Measurements from ENCODE around the gene INPP4A.

DNA sequence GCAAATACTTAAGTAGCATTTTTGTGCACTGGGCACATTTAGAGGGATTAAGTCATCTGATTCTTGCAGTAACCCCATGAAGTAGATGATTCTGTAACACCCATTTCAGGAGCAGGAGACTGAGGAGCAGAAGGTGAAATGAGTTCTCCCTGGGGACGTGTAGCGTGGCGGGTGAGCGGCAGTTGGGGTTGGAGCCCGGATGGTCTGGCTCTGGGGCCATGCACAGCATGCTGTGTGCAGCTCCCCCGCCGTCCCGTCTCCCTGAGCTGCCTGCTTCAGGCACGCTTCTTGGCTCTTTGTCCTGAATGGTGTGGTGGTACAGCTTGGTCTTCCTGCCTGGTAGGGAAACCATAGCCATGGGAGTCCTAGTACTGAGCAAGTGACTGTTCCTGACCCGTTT lies 32.4 kb downstream of the INPP4A start:
- no peak for TF ChIP-seq RELA (CRISPR knock-in tag; IDR thresholded peaks at IDR 0.05)
- no peak for TF ChIP-seq ARNTL (CRISPR knock-in tag; IDR thresholded peaks at IDR 0.05)
- TF ChIP-seq SP1 (IDR thresholded peaks at IDR 0.05) = no peak
- no peak for TF ChIP-seq SP1 (CRISPR knock-in tag; IDR thresholded peaks at IDR 0.05)
- TF ChIP-seq JDP2 (CRISPR knock-in tag; IDR thresholded peaks at IDR 0.05; ENCODE audit: borderline replicate concordance) = no peak
- TF ChIP-seq ESRRA (CRISPR knock-in tag; IDR thresholded peaks at IDR 0.05; ENCODE audit: low read depth) = no peak
- no peak for TF ChIP-seq ELF3 (CRISPR knock-in tag; IDR thresholded peaks at IDR 0.05)
- TF ChIP-seq SETDB1 (CRISPR knock-in tag; IDR thresholded peaks at IDR 0.05; ENCODE audit: borderline replicate concordance) = no peak
- no peak for TF ChIP-seq ZNF607 (CRISPR knock-in tag; IDR thresholded peaks at IDR 0.05; ENCODE audit: borderline replicate concordance)
- TF ChIP-seq, protein P1, sequence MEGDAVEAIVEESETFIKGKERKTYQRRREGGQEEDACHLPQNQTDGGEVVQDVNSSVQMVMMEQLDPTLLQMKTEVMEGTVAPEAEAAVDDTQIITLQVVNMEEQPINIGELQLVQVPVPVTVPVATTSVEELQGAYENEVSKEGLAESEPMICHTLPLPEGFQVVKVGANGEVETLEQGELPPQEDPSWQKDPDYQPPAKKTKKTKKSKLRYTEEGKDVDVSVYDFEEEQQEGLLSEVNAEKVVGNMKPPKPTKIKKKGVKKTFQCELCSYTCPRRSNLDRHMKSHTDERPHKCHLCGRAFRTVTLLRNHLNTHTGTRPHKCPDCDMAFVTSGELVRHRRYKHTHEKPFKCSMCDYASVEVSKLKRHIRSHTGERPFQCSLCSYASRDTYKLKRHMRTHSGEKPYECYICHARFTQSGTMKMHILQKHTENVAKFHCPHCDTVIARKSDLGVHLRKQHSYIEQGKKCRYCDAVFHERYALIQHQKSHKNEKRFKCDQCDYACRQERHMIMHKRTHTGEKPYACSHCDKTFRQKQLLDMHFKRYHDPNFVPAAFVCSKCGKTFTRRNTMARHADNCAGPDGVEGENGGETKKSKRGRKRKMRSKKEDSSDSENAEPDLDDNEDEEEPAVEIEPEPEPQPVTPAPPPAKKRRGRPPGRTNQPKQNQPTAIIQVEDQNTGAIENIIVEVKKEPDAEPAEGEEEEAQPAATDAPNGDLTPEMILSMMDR (CRISPR knock-in tag; IDR thresholded peaks at IDR 0.05) = no peak
- TF ChIP-seq ELF4 (CRISPR knock-in tag; IDR thresholded peaks at IDR 0.05; ENCODE audit: borderline replicate concordance) = no peak
- no peak for TF ChIP-seq HMG20A (CRISPR knock-in tag; IDR thresholded peaks at IDR 0.05; ENCODE audit: borderline replicate concordance)
- TF ChIP-seq KDM2A (CRISPR knock-in tag; IDR thresholded peaks at IDR 0.05; ENCODE audit: borderline replicate concordance, low read depth) = no peak
